ENCODE results near the gene RIPPLY3.

- TF ChIP-seq EZH2 (IDR thresholded peaks at IDR 0.05; ENCODE audit: low read length, missing control alignments) (no peak), CTCF (conservative IDR thresholded peaks at IDR 0.05 in 1 of 2, IDR thresholded peaks at IDR 0.05 in 1 of 2; ENCODE audit: low read depth in 1 of 2, low read length in 2 of 2) (no peak)
Observed at GRCh38 chr21:37032293-37032692, 25.8 kb downstream of the RIPPLY3 start.
